HTERT RPE-1 (cell line): ENCODE results near the gene TARBP1.
"Not testable (repeated sequence)": the region's sequence is repeated elsewhere in the genome, so short reads cannot be mapped to it uniquely, and the experiment has no call there.

Experiments
- in situ Hi-C: fragments of 300-500 bp; cut with MboI; formaldehyde crosslinking; loops from 4 replicates; pipeline ENCODE4 v1.14.3; 2020; ENCODE audit warnings: low sequenced_read_pairs

TARBP1 gene, protein sequence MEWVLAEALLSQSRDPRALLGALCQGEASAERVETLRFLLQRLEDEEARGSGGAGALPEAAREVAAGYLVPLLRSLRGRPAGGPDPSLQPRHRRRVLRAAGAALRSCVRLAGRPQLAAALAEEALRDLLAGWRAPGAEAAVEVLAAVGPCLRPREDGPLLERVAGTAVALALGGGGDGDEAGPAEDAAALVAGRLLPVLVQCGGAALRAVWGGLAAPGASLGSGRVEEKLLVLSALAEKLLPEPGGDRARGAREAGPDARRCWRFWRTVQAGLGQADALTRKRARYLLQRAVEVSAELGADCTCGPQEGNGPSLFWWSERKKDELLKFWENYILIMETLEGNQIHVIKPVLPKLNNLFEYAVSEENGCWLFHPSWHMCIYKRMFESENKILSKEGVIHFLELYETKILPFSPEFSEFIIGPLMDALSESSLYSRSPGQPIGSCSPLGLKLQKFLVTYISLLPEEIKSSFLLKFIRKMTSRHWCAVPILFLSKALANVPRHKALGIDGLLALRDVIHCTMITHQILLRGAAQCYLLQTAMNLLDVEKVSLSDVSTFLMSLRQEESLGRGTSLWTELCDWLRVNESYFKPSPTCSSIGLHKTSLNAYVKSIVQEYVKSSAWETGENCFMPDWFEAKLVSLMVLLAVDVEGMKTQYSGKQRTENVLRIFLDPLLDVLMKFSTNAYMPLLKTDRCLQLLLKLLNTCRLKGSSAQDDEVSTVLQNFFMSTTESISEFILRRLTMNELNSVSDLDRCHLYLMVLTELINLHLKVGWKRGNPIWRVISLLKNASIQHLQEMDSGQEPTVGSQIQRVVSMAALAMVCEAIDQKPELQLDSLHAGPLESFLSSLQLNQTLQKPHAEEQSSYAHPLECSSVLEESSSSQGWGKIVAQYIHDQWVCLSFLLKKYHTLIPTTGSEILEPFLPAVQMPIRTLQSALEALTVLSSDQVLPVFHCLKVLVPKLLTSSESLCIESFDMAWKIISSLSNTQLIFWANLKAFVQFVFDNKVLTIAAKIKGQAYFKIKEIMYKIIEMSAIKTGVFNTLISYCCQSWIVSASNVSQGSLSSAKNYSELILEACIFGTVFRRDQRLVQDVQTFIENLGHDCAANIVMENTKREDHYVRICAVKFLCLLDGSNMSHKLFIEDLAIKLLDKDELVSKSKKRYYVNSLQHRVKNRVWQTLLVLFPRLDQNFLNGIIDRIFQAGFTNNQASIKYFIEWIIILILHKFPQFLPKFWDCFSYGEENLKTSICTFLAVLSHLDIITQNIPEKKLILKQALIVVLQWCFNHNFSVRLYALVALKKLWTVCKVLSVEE (N-terminal part only)

DNA sequence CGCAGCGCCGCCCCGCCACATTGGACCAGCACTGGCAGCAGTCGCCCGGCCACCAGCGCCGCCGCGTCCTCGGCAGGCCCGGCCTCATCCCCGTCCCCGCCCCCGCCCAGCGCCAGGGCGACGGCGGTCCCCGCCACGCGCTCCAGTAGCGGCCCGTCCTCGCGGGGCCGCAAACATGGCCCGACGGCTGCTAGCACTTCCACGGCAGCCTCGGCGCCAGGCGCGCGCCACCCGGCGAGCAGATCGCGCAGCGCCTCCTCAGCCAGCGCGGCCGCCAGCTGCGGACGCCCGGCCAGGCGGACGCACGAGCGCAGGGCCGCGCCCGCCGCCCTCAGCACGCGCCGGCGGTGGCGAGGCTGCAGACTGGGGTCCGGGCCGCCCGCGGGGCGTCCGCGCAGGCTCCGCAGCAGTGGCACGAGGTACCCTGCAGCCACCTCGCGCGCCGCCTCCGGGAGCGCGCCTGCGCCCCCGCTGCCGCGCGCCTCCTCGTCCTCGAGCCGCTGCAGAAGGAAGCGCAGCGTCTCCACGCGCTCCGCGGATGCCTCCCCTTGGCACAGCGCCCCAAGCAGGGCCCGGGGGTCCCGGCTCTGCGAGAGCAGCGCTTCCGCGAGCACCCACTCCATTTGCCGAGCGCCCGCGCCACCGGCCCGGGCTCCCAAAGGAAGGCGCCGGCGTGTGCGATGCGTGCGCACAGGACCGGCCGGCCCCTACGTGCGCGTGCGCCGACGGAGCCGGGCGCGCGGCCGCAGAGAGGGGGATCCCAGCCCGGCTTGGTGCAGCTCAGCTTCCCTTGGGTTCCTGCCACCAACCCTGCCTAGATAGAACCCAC is at the start of gene TARBP1:
Gene TARBP1, minus strand, starts transcription at position 699 of the 829 bp plus-strand sequence. Its CDS starts 76 bp downstream, at position 623.
- in situ Hi-C loops: no loop called here

DNA sequence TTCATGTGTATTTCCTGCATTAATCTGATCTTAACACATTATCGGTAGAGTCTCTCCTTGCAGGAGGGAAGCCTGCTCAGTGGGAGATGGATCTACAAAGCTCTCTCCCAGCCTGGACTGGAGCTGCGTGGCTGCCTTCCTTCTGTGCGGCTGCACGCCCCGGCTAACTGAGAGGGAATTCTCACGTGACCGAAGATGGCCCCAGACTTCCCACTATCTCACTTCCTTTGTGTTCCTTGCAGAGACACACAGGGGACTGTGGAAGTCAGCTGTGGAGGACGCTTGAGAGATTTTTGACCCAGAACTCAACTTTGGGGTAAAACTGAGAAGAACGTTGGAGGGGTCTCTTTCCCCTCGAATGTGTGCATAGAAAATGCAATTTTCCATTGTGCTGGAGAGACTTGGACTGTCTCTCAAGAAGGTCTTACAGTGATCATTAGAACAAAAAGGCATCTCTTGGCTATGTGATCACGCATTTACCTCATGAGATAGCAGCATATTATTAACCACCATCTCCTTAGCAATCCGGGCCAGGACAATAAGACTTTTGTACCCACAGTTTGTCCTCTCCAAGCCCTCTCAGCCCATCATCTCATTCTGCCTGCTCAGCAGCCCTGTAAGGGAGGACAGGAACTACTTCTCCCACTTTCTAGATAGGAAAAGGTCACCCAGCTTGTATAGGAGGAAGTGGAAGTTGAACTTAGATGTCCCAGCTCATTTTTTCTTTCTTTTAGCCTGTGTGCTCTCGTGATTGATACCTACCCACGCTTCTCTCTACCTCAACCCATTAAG is 49.3 kb upstream of the TARBP1 start:
- in situ Hi-C loops: no loop called here

DNA sequence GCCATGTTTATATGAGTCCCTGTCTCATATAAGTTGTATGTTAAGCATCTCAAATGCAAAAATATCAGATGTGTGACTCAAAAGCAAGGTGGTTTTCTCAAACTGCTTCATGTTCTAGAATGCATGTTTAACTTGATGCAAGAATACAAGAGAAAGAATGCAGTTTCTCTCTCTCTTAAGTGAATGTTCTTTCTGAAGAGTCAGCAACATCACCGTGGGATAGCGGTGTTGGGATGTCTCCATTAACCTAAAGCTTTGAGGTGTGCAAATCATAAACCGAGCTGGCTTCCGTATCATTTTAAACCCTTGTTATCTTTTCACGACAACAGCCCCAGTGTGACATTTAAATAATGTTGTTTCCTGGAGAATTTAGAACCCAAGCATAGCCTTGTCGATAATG is 48.4 kb upstream of the TARBP1 start:
- in situ Hi-C loops: no loop called here

DNA sequence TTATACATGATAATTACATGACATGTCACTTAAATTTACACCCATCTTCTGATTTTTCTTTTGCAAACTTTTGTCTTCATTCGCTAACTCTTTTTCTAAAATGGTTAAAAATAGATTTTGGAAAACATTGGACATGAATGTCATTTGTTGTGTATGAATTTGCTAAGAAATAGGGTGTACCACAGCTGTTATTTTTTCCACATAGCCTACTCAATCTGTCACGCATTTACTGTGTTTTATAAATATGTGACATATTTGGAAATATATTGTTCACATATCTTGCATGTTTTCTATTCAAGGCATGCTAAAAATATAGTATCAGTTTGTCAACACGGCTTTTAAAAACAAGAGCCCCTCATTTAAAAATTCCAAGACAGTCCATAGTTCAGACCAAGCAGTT is 47.9 kb upstream of the TARBP1 start:
- in situ Hi-C loops: no loop called here

DNA sequence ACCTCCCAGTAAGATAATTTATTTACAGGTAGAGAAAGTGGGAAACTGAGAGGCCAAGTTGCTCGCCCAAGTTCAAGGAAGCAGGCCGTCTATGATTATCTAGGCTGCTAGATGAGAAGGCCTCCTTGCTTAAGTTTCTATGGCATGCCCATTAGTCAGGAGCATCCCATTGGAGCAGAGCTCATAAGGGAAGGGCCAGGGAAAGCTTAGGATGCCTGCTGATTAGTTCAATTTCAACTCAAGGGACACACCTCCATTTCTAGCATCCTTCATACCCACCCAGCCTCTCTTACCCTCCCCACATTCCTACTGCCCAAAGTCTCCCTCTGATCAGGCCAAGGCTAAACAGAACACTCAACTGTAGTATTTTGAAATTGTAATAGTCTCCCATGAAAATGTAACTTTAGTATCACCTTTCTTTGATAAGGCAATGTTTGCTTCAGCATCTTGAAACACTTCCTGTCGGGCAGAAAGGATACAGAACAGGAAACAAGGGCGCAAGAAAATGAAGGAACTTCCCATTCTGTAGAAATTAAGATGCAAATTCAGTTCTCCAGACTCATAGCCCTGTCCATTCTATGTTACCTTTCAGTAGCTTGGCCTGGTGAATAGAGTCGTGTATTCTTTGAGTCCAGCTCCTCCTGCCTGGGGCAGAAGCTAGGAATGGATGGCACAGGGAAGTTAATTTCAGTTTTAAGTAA is 46.3 kb upstream of the TARBP1 start:
- in situ Hi-C loops: no loop called here

DNA sequence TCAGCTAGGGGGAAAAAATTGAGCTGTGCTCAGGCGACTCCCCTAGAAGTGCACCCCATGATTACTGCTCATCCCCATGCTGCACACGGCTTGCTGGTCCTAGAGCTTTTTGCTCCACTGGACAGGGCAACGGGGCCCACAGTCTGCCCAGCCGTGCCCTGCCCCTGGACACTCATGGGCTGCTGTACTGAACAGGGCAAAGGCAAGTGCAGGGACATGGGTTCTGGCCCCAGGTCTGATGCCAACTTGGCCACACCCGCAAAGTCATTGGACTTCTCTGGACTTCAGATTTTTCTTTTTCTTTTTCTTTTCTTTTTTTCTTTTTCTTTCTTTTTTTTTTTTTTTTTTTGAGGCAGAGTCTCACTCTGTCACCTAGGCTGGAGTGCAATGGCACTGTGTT is 42.9 kb upstream of the TARBP1 start:
- in situ Hi-C loops: no loop called here

DNA sequence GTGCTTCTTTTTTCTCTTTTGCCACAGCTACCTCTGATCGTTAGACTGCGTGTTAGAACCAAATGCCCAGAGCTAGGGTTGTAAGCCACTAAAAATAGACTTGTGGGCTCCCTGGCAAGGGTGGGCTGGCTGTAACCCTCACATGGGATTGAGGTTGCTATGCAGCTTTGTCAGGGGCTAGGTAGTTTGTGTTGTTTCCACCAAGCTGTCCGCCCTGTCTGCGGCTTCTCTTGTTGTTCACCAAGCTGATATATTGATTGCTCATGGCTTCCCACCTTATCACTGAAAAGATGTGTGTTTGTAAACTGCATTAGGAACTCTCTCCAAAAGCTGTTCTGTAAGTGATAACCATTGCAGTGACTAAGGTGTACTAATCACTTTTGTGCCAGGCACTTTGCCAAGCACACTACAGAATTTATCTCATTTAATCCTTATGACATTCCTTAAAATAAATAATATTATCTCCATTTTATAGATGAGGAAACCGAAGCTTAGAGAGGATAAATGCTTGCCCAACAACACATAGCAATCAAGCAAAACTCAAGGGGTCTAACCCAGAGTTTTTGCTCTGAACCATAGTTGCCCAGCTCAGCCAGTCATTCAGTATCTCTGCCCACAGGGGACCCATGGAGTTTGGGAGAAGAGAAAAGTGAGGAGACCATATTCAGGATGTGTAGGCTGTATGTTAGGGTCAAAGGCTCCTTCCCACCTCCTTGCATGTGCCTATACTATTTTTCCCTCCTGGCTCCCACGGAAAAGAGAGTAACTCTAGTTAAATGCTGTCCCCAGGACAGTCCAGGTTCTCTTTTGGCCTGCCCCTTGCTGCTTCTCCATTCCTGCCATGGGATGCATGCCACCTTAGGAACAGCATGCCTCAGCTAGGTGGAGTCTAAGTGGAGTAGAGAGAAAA is 42.2 kb upstream of the TARBP1 start:
- in situ Hi-C loops: no loop called here

DNA sequence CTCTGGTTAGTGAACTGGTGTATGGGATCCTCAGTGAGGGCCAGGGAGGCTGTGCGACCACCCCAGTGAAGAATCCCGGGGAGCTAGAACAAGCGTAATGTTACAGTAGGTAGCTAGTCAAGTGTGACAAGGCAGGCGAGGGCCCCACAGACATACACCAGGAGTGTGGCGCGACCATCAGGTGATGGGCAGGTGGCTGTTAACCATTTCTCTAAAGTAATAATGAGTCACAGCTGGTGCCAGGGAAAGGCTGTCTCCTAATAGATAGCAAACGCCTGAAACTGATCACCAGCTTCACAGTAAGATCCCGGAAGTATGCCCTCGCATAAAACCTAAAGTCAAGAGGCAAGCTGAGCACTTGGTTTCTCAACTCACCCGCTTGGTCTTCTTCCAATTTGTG is 40.5 kb upstream of the TARBP1 start:
- in situ Hi-C loops: no loop called here

DNA sequence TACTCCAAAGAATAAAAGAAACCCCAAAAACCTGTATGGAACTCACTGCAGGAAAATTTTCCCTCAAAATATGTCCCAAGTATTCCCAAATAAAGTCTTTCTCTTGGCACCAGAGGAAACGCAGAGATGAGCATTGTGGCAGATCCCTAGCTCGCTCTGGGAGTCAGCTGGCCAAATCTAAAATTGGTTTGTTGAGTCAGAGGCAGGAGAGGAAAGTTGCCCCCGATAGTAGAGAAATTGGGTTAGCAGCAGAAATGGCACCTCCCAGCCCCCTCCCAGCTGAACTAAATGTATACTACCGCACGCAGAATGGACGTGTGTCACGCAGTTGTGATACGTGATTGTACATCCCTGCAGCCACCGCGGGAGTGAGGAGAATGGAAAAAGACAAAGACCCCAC is 39.9 kb upstream of the TARBP1 start:
- in situ Hi-C loops: no loop called here

DNA sequence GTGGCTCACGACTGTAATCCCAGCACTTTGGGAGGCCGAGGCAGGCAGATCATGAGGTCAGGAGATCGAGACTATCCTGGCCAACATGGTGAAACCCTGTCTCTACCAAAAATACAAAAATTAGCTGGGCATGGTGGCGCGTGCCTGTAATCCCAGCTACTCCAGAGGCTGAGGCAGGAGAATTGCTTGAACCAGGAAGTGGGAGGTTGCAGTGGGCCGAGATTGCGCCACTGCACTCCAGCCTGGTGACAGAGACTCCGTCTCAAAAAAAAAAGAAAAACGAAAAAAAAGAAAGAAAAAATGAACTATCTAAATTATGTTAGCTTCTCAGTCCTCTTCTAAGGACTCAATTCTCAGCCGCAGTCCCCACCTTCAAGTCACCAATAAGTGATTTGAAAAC is 39.1 kb upstream of the TARBP1 start:
- in situ Hi-C loops: not testable (repeated sequence)

DNA sequence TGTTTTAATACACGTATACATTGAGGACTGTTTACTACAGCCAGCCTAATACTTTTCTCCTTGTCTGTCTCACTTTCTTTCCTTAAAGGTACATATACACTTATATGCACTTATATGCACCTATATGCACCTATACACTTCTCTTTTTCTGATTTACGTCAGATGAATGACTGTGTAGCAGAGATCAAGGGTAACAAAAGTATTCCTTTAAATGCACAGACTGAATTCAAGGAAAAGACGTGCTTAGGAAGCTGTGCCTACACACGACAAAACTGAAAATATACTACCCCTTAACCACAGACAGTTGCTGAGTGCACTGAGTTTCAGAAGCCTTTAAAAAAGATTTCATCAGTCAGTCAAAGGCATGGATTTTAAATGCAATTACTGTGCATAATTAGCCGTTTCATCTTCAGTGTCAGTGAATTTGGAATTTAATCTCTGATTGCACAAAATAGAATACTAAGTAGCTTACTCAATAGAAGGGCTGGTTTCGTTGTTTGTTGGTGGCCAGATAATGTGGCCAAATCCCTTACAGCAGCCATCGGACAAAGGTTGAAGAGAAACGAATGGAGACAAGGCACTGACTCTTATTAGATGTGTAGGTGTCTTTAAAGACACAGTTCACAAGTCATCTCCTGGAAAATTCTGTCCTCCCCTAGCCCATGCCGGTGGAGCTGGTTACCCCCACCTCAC is 38.3 kb upstream of the TARBP1 start:
- in situ Hi-C loops: no loop called here

DNA sequence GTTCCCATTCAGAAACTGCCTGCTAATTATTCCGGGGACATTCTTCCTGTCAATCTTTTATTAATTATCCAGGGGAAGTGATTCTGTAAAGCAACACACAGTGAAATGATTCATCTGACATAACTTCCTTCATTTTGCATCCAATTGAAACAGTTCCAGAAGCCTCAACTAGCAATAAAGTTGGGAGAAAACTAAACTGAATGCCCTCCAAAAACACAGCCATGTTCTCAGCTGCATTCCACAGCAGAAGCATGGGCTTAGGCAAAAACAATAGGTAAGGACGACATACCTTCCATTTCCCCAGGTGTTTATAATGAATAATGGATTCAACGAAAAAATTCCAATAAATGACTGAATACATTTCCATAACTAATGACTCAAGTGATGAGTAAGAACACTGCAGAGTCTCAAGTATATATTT is 36.9 kb upstream of the TARBP1 start:
- in situ Hi-C loops: no loop called here

DNA sequence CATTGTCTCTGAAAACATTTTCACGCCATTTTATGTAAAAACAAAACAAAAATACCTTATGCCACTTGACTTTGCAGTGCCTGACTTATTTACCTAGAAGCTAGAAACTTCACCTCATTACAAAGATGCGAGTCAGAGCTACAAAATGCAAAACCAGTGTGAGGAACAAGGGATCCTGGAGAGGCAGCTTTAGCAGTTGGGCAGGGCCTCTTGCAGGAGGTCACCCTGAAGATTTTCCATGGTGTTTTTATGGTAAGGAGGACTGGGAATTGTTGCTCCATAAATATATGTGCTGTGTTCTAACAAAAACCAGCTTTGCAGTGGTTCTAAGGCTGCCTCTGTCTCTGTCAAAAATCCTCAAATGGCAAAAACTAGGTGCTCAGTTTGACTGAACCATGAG is 36.4 kb upstream of the TARBP1 start:
- in situ Hi-C loops: no loop called here

DNA sequence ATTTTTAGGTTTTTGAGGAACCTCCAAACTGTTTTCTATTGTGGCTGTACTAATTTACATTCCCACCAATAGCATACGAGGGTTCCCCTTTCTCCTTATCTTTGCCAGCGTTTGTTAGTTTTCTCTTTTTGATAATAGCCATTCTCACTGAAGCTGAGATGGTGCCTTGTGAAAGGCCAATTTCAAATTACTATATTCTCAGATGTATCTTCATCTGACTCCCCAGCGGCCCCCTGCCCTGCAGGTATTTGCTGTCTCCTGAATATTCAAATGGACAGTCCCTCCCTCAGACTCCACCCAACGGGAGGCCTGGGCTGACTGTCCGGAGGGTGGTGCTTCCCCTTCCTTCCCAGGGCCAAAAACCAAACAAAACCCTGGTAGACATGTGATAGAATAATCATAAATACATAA is 33.5 kb upstream of the TARBP1 start:
- in situ Hi-C loops: no loop called here

DNA sequence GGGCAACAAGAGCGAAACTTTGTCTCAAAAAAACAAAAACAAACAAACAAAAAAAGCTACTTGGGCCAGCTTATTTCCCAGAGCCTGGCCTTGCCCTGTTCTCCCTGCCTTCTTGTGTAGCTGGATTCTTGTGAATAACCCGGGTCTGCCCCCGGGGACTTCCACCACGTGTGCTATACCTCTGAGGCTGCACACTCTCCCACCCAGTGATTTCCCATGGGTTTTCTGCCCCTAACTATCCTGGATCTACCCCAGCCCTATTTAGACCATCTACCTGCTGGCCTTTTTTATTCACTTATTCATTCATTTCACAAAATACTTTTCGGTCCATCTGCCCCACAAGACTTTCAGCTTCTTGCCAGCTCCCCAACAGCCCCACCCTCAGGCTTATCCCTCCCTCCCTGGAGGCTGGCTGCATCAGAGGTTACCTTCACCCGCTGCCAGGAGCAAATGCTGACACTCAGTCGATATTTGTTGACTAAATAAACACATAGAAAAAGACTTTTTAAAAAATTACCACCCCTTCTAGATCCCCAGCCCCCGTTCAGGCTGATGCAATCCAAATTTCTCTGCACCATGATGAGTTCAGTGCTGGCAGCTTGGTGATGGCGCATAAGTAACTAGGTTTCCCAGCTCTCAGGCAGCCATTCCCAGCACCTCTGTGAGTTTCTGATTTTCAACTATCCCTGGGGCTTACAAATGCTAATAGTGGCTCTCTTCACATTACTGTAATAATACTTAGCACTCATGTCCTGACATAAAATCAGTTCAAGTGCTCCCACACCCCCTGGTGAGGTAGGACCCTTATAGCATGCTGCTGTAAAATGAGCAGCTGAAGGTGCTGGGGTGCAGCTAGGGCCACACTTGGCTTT is 30.7 kb upstream of the TARBP1 start:
- in situ Hi-C loops: no loop called here
